GM19043 (cell line): Measurements from ENCODE around the gene TNC.

ENCODE experiments used
- ATAC-seq: cut with Tn5 transposase; IDR thresholded peaks from one replicate; pipeline ENCODE4 v1.9.1; 2021; ENCODE audit warnings: low read depth; ENCODE audit not compliant: unreplicated experiment

The TNC gene

GRCh38 chr9:114981063-114981462 is 136.9 kb downstream of the TNC start:
- ATAC-seq, result no peak

DNA sequence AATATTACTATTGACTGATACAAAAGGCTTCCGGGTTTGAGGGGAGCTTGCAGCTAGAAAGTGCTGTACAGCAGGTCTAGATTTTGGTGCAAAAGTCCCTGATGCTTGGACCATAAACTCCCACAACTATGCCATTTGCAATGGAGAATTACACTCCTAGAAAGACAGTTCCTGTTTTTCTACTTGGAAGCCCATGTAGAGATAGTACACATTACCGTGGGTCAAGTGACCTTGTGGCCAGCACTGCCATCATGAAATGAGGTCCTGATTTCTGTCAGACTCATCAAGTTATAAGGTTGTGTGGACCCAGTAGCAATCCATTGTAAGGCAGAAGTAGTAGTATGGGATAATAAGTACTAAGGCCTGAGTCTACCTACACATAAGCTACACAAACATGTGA is 144.7 kb downstream of the TNC start:
- ATAC-seq, result no peak

- ATAC-seq, result no peak
Observed at GRCh38 chr9:114972510-114973136, 145.3 kb downstream of the TNC start.
